Panc1 (cell line): ENCODE measurements around the gene FHIT.

Experiments used
- CTCF ChIP-seq: fragments of 450-650 bp; IDR thresholded peaks from 2 replicates; pipeline ENCODE4 v1.5.1; 2017; ENCODE audit warnings: mild to moderate bottlenecking
- POLR2AphosphoS5 ChIP-seq: IDR thresholded peaks from 2 replicates; pipeline ENCODE4 v1.6.1; 2012; ENCODE audit warnings: mild to moderate bottlenecking, low read depth, low read length, moderate library complexity
- SIN3A ChIP-seq: IDR thresholded peaks from 2 replicates; pipeline ENCODE4 v1.6.1; 2012; ENCODE audit warnings: low read depth, mild to moderate bottlenecking, low read length, moderate library complexity, borderline replicate concordance; ENCODE audit not compliant: insufficient read depth
- TCF7L2 ChIP-seq: IDR thresholded peaks from 2 replicates; pipeline ENCODE4 v1.6.1; 2011; ENCODE audit warnings: mild to moderate bottlenecking, low read depth, low read length, inconsistent platforms
- TF ChIP-seq, protein P1 (sequence below), 2 experiments: IDR thresholded peaks; 2 replicates each; pipeline ENCODE4 v1.6.1; 2011 to 2012; ENCODE audit warnings: low read depth in 2 of 2, control low read depth in 1 of 2, low read length in 1 of 2, mild to moderate bottlenecking in 1 of 2, moderate library complexity in 1 of 2; ENCODE audit not compliant: insufficient read depth in 1 of 2

- no peak for TF ChIP-seq CTCF
- TF ChIP-seq POLR2AphosphoS5 = no peak
- TF ChIP-seq, protein P1, sequence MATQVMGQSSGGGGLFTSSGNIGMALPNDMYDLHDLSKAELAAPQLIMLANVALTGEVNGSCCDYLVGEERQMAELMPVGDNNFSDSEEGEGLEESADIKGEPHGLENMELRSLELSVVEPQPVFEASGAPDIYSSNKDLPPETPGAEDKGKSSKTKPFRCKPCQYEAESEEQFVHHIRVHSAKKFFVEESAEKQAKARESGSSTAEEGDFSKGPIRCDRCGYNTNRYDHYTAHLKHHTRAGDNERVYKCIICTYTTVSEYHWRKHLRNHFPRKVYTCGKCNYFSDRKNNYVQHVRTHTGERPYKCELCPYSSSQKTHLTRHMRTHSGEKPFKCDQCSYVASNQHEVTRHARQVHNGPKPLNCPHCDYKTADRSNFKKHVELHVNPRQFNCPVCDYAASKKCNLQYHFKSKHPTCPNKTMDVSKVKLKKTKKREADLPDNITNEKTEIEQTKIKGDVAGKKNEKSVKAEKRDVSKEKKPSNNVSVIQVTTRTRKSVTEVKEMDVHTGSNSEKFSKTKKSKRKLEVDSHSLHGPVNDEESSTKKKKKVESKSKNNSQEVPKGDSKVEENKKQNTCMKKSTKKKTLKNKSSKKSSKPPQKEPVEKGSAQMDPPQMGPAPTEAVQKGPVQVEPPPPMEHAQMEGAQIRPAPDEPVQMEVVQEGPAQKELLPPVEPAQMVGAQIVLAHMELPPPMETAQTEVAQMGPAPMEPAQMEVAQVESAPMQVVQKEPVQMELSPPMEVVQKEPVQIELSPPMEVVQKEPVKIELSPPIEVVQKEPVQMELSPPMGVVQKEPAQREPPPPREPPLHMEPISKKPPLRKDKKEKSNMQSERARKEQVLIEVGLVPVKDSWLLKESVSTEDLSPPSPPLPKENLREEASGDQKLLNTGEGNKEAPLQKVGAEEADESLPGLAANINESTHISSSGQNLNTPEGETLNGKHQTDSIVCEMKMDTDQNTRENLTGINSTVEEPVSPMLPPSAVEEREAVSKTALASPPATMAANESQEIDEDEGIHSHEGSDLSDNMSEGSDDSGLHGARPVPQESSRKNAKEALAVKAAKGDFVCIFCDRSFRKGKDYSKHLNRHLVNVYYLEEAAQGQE (IDR thresholded peaks at IDR 0.05; ENCODE audit: insufficient read depth in 1 of 2, low read depth in 2 of 2, low read length in 1 of 2) = no peak
- TF ChIP-seq TCF7L2 = no peak
- TF ChIP-seq SIN3A = no peak
Observed at GRCh38 chr3:60582288-60582687, 669.0 kb downstream of the FHIT start.
